Measurements from ENCODE around the gene VSX1.

DNA sequence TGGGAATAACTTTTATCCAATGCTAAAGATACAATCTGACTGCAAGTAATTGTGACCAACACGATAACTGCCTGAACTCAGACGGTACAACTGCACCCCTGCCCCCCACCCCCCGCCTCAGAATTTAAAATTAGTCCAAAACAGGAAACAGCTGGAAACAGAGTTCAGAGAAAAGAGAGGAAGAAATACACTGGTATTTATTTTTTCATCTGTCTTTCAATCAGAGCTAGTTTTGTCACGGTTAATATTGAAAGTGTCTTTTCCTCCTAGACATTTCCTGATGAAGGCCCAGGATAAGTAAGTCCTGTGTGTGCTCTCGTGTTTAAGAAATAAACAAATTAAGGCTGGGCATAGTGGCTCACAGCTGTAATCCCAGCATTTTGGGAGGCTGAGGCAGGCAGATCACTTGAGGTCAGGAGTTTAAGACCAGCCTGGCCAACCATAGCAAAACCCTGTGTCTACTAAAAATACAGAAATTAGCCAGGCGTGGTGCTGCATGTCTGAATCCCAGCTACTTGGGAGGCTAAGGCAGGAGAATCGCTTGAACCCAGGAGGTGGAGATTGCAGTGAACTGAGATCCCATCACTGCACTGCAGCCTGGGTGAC lies 45.5 kb downstream of the VSX1 start:
- TF ChIP-seq, protein P1, sequence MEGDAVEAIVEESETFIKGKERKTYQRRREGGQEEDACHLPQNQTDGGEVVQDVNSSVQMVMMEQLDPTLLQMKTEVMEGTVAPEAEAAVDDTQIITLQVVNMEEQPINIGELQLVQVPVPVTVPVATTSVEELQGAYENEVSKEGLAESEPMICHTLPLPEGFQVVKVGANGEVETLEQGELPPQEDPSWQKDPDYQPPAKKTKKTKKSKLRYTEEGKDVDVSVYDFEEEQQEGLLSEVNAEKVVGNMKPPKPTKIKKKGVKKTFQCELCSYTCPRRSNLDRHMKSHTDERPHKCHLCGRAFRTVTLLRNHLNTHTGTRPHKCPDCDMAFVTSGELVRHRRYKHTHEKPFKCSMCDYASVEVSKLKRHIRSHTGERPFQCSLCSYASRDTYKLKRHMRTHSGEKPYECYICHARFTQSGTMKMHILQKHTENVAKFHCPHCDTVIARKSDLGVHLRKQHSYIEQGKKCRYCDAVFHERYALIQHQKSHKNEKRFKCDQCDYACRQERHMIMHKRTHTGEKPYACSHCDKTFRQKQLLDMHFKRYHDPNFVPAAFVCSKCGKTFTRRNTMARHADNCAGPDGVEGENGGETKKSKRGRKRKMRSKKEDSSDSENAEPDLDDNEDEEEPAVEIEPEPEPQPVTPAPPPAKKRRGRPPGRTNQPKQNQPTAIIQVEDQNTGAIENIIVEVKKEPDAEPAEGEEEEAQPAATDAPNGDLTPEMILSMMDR (IDR thresholded peaks at IDR 0.05): no peak
- TF ChIP-seq ZFX (IDR thresholded peaks at IDR 0.05; ENCODE audit: borderline replicate concordance): no peak

Data from 22Rv1 (cell line).